NT2/D1 (cell line): ENCODE measurements around the gene PCDHB4.
"Not testable (repeated sequence)": the region's sequence is repeated elsewhere in the genome, so short reads cannot be mapped to it uniquely, and the experiment has no call there.

Experiments used
- DNase-seq: peaks from one replicate; pipeline ENCODE4 v3.0.0-alpha.2; 2011; ENCODE audit warnings: low read depth, low spot score
- H3K27me3 ChIP-seq: 2 replicates; pipeline ENCODE4 v1.6.0; 2011; ENCODE audit warnings: mild to moderate bottlenecking; ENCODE audit not compliant: insufficient read length, insufficient read depth
- H3K36me3 ChIP-seq: 2 replicates; pipeline ENCODE4 v1.6.1; 2011; ENCODE audit warnings: mild to moderate bottlenecking, low read length, mixed read lengths; ENCODE audit not compliant: insufficient read depth, insufficient read length
- H3K4me1 ChIP-seq: 2 replicates; pipeline ENCODE4 v1.5.1; 2011; ENCODE audit not compliant: insufficient read depth, insufficient read length
- H3K4me3 ChIP-seq: 2 replicates; pipeline ENCODE4 v1.5.1; 2011; ENCODE audit warnings: low read depth; ENCODE audit not compliant: insufficient read length
- H3K9ac ChIP-seq: 2 replicates; pipeline ENCODE4 v1.6.0; 2011; ENCODE audit warnings: low read depth; ENCODE audit not compliant: insufficient read length
- H3K9me3 ChIP-seq: 2 replicates; pipeline ENCODE4 v1.5.1; 2011; ENCODE audit warnings: mild to moderate bottlenecking, low read length; ENCODE audit not compliant: insufficient read depth
- SUZ12 ChIP-seq: IDR thresholded peaks from 2 replicates; pipeline ENCODE4 v1.6.1; 2011; ENCODE audit not compliant: insufficient read length, insufficient read depth; ENCODE audit errors: extremely low read depth
- YY1 ChIP-seq: IDR thresholded peaks from 2 replicates; pipeline ENCODE4 v1.6.1; 2011; ENCODE audit not compliant: insufficient read length, insufficient read depth
- ZNF274 ChIP-seq: IDR thresholded peaks from 2 replicates; pipeline ENCODE4 v1.6.1; 2011; ENCODE audit warnings: mild to moderate bottlenecking, low read depth, low read length

PCDHB4 gene

DNA sequence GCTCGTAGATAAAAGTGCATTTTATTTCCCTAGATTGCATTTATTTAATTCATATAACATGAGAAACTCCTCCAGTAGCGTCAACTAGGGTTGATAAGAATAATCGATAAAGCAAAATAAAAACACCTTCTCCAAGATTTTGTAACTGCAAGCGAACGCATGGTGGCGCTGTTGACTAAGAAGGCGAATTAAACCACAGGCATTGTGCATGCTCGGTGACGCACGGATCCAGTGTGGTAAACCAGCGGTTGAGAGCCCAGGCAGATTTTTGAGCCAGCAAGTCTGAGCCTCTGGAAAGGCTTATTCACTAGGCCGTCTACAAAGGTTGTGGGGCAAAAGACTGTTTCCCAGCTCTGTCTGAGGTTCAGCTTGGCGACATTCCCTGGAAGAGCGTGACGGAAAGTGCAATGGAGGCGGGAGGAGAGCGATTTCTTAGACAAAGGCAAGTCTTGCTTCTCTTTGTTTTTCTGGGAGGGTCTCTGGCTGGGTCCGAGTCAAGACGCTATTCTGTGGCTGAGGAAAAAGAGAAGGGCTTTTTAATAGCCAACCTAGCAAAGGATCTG, 21.3 kb upstream of the PCDHB4 start, which contains the start of gene PCDHB3:
Gene PCDHB3 (plus strand): TSS at position 231 of the 563 bp plus-strand sequence. CDS start 177 bp downstream, at position 408.
- Histone ChIP-seq H3K4me3 (no peak within 1 kb of the TSS), H3K27me3 (no peaks in the 10 kb centered on the region), H3K9ac (no peak within 1 kb of the TSS), H3K36me3 (peaks cover 25% of the 10 kb centered on the region), H3K9me3 (peaks cover 6% of the 10 kb centered on the region; the same call in 1 of the 2 replicates), H3K4me1 (no peaks in the 10 kb centered on the region)
- DNase-seq: no peak
- TF ChIP-seq ZNF274 (no peak), SUZ12 (no peak), YY1 (no peak)

DNA sequence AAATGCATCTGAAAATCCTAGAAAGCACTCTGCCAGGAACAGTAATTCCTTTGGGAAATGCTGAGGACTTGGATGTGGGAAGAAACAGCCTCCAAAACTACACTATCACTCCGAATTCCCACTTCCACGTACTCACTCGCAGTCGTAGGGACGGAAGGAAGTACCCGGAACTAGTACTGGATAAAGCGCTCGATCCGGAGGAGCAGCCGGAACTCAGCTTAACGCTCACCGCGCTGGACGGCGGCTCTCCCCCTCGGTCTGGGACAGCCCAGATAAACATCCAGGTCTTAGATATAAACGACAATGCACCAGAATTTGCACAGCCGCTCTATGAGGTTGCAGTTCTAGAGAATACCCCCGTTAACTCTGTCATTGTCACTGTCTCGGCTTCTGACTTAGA, 20.6 kb upstream of the PCDHB4 start:
- H3K4me3 ChIP-seq: no peak overlapping the region

DNA sequence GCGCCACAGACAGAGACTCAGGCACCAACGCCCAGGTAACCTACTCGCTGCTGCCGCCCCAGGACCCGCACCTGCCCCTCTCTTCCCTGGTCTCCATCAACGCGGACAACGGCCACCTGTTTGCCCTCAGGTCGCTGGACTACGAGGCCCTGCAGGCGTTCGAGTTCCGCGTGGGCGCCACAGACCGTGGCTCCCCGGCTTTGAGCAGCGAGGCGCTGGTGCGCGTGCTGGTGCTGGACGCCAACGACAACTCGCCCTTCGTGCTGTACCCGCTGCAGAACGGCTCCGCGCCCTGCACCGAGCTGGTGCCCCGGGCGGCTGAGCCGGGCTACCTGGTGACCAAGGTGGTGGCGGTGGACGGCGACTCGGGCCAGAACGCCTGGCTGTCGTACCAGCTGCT, 19.5 kb upstream of the PCDHB4 start:
- not testable (repeated sequence) for DNase-seq, H3K4me1 ChIP-seq, H3K9me3 ChIP-seq, H3K4me3 ChIP-seq, H3K27me3 ChIP-seq, H3K9ac ChIP-seq
- H3K36me3 ChIP-seq: peaks cover 25% of the 10 kb centered on the region

More for the DNA sequence above, 20.6 kb upstream of the PCDHB4 start:
- TF ChIP-seq ZNF274 (no peak), SUZ12 (no peak)
- Histone ChIP-seq H3K27me3 (no peaks in the 10 kb centered on the region), H3K9ac (no peak overlapping the region), H3K36me3 (peaks cover 25% of the 10 kb centered on the region), H3K4me1 (no peaks in the 10 kb centered on the region), H3K9me3 (no peaks in the 10 kb centered on the region)
- no peak for DNase-seq

DNA sequence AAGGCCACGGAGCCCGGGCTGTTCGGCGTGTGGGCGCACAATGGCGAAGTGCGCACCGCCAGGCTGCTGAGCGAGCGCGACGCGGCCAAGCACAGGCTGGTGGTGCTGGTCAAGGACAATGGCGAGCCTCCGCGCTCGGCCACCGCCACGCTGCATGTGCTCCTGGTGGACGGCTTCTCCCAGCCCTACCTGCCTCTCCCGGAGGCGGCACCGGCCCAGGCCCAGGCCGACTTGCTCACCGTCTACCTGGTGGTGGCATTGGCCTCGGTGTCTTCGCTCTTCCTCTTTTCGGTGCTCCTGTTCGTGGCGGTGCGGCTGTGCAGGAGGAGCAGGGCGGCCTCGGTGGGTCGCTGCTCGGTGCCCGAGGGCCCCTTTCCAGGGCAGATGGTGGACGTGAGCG, 19.1 kb upstream of the PCDHB4 start:
- H3K36me3 ChIP-seq: peaks cover 24% of the 10 kb centered on the region
- H3K27me3 ChIP-seq, DNase-seq, H3K9ac ChIP-seq, H3K9me3 ChIP-seq, H3K4me3 ChIP-seq, H3K4me1 ChIP-seq: not testable (repeated sequence)

DNA sequence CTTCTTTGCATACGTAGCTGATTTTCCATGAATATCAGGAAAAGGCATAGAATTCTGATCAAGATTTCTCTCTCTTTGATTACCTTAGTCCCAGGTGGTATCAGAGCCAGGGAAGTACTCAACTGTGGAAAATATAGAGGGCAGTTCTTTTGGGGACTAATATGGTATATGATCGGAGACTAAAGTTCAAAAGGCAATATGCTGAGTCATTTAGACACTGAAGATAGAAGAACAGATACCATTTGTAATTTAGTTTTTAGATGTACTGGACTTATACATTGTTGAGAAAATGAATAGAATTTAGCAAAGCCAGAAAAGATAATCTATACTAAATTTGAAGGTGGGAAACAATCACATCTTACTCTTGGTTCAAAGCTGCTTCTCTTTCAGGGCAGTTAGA, 16.3 kb upstream of the PCDHB4 start:
- Histone ChIP-seq H3K27me3 (no peaks in the 10 kb centered on the region), H3K9me3 (no peaks in the 10 kb centered on the region), H3K9ac (no peak overlapping the region), H3K4me3 (no peak overlapping the region), H3K36me3 (peaks cover 12% of the 10 kb centered on the region), H3K4me1 (no peaks in the 10 kb centered on the region)
- TF ChIP-seq ZNF274 (no peak), SUZ12 (no peak), YY1 (no peak)
- no peak for DNase-seq

DNA sequence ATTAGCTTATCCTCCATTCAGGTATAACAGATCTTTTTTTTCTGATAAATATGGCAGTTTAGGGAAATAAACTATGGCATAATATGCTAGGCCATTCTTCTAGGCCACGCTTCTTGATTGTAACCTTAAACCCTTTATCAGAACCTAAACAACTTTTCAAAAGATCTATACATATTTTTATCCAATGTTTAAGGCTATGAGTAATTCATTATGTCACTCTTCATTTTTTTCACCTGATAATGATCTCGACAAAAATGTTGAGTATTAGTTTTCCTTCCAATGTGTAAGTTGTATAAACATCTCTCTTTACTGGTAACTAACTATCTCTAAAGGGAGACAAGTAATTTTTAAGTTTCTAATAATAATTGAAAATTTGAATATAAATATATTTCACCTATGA, 2.4 kb upstream of the PCDHB4 start:
- Histone ChIP-seq H3K4me1 (no peaks in the 10 kb centered on the region), H3K9me3 (no peaks in the 10 kb centered on the region), H3K27me3 (no peaks in the 10 kb centered on the region), H3K4me3 (no peak overlapping the region), H3K36me3 (no peaks in the 10 kb centered on the region), H3K9ac (no peak overlapping the region)
- DNase-seq: no peak
- TF ChIP-seq YY1: no peak
- TF ChIP-seq SUZ12: no peak
- TF ChIP-seq ZNF274: no peak

DNA sequence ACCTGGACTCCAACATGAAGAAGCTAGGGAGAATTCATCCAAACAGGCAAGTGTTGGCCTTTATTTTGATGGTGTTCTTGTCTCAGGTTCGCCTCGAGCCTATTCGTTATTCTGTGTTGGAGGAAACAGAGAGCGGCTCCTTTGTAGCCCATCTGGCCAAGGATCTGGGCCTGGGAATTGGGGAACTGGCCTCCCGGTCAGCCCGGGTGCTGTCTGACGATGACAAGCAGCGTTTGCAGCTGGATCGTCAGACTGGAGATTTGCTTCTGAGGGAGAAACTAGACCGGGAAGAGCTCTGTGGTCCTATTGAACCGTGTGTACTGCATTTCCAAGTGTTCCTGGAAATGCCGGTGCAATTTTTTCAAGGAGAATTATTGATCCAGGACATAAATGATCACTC, 367 bp downstream of the PCDHB4 start:
- H3K4me3 ChIP-seq: no peak overlapping the region
- no peaks in the 10 kb centered on the region for H3K4me1 ChIP-seq
- TF ChIP-seq ZNF274: no peak
- TF ChIP-seq YY1: no peak
- no peak for TF ChIP-seq SUZ12
- no peaks in the 10 kb centered on the region for H3K27me3 ChIP-seq
- no peaks in the 10 kb centered on the region for H3K36me3 ChIP-seq
- no peak overlapping the region for H3K9ac ChIP-seq
- DNase-seq: no peak
- no peaks in the 10 kb centered on the region for H3K9me3 ChIP-seq

DNA sequence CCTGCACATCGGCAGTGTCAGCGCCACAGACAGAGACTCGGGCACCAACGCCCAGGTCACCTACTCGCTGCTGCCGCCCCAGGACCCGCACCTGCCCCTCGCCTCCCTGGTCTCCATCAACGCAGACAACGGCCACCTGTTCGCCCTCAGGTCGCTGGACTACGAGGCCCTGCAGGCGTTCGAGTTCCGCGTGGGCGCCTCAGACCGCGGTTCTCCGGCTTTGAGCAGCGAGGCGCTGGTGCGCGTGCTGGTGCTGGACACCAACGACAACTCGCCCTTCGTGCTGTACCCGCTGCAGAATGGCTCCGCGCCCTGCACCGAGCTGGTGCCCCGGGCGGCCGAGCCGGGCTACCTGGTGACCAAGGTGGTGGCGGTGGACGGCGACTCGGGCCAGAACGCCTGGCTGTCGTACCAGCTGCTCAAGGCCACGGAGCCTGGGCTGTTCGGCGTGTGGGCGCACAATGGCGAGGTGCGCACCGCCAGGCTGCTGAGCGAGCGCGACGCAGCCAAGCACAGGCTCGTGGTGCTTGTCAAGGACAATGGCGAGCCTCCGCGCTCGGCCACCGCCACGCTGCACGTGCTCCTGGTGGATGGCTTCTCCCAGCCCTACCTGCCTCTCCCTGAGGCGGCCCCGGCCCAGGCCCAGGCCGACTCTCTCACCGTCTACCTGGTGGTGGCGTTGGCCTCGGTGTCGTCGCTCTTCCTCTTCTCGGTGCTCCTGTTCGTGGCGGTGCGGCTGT, 1.9 kb downstream of the PCDHB4 start:
- not testable (repeated sequence) for H3K4me3 ChIP-seq, H3K27me3 ChIP-seq, H3K9ac ChIP-seq, H3K9me3 ChIP-seq, H3K36me3 ChIP-seq, H3K4me1 ChIP-seq, DNase-seq
